ENCODE measurements around the gene MALSU1.

MALSU1 gene

DNA sequence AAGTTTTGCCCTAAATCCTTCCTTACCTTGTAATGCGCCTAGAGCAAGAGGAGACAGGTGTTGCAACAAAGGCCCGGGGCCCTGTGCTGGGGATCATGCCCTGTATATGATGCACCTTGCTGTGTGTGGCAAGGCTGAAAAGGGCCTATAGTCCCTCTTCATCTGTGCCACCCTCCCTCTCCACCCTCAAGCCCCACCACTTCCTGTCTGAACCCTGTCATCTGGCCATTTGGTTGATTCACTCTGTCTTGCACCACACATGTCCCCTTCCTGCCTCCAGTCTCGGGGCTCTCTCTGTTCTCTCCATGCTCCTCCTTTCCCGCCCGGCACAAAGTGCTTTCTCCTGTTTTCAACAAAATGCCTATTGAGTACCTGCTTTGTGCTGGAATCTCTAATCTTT, 11.5 kb upstream of the MALSU1 start:
- intact Hi-C loops (cut with DNase I; ENCODE audit: low total_unique reads), result no loop called here
- TF ChIP-seq, protein P1, sequence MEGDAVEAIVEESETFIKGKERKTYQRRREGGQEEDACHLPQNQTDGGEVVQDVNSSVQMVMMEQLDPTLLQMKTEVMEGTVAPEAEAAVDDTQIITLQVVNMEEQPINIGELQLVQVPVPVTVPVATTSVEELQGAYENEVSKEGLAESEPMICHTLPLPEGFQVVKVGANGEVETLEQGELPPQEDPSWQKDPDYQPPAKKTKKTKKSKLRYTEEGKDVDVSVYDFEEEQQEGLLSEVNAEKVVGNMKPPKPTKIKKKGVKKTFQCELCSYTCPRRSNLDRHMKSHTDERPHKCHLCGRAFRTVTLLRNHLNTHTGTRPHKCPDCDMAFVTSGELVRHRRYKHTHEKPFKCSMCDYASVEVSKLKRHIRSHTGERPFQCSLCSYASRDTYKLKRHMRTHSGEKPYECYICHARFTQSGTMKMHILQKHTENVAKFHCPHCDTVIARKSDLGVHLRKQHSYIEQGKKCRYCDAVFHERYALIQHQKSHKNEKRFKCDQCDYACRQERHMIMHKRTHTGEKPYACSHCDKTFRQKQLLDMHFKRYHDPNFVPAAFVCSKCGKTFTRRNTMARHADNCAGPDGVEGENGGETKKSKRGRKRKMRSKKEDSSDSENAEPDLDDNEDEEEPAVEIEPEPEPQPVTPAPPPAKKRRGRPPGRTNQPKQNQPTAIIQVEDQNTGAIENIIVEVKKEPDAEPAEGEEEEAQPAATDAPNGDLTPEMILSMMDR (IDR thresholded peaks at IDR 0.05), result no peak

DNA sequence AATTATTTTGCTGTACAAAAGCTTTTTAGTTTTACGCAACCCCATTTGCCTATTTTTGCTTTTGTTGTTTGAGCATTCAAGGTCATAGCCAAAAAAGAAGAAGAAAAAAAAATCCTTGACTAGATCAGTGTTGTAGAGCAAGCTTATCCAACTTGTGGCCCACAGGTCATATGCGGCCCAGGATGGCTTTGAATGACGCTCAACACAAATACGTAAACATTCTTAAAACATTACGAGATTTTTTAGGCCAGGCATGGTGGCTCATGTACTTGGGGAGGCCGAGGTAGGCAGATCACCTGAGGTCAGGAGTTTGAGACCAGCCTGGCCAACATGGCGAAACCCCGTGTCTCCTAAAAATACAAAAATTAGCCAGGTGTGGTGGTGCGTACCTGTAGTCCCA, 8.1 kb upstream of the MALSU1 start:
- no peaks in the 10 kb centered on the region for H3K27me3 ChIP-seq
- TF ChIP-seq, protein P1 (IDR thresholded peaks at IDR 0.05), result no peak
- no peak overlapping the region for H3K4me3 ChIP-seq
- H3K4me1 ChIP-seq, result no peaks in the 10 kb centered on the region
- H3K27ac ChIP-seq, result no peak overlapping the region
- H3K9me3 ChIP-seq, result no peaks in the 10 kb centered on the region
- H3K36me3 ChIP-seq, result no peaks in the 10 kb centered on the region
- intact Hi-C loops (cut with DNase I; ENCODE audit: low total_unique reads), result no loop called here
- DNase-seq, result no peak

More for the DNA sequence above, 11.5 kb upstream of the MALSU1 start:
- Histone ChIP-seq H3K27me3 (no peaks in the 10 kb centered on the region), H3K36me3 (no peaks in the 10 kb centered on the region), H3K27ac (no peak overlapping the region), H3K4me3 (no peak overlapping the region), H3K4me1 (no peaks in the 10 kb centered on the region), H3K9me3 (no peaks in the 10 kb centered on the region)
- no peak for DNase-seq

DNA sequence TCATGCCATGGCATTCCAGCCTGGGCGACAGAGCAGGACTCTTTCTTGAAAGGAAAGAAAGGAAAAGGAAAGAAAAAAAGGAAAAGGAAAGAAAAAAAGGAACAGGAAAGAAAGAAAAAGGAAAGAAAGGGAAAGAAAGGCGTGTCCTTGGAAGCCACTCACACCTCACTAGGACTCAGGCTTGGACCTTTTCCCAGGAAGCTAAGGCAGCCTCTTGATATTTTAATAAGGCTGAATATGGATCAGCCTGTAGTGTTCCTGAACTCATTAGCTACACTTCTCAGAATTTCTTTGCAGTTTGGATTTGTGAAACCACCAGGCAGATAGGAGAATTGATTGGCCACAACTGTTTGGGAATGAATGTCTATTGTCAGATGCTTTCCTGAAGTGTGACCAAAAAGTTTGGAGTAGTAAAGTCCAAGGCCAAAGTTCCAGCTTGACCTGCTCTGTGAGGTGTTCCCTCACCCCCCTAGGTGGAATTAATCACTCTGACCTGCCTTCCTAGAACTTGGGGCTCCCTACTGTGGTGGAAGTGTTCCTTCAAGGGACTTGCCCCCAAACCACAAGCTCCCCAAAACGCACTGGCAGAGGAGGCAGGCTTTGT, 7.1 kb upstream of the MALSU1 start:
- no peaks in the 10 kb centered on the region for H3K36me3 ChIP-seq
- H3K9me3 ChIP-seq, result no peaks in the 10 kb centered on the region
- no peak for DNase-seq
- no peak overlapping the region for H3K27ac ChIP-seq
- H3K4me3 ChIP-seq, result no peak overlapping the region
- H3K4me1 ChIP-seq, result no peaks in the 10 kb centered on the region
- intact Hi-C loops (cut with DNase I; ENCODE audit: low total_unique reads), result no loop called here
- no peaks in the 10 kb centered on the region for H3K27me3 ChIP-seq
- TF ChIP-seq, protein P1 (IDR thresholded peaks at IDR 0.05), result no peak

DNA sequence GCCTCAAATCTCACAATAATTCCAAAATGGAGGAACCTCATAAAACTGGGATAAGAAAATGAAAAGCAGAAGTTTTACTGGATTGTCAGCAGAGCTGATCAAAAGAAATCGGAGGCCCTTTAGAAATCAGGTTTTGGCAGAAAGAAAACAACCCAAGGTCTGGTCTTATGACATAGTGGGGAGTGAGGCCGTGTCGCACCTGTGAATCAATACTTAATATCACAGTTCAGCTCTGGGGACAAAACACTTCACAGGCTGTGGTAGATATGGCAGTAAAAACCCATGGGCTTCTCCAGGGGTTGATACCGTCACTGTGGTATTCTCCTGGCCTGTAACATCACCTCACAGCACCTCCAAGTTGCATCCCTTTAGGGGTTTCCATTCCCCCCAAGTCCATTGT, 6.5 kb upstream of the MALSU1 start:
- H3K4me1 ChIP-seq, result no peaks in the 10 kb centered on the region
- TF ChIP-seq, protein P1 (IDR thresholded peaks at IDR 0.05), result no peak
- no peak overlapping the region for H3K4me3 ChIP-seq
- no peak for DNase-seq
- H3K27me3 ChIP-seq, result no peaks in the 10 kb centered on the region
- H3K36me3 ChIP-seq, result no peaks in the 10 kb centered on the region
- H3K9me3 ChIP-seq, result no peaks in the 10 kb centered on the region
- no peak overlapping the region for H3K27ac ChIP-seq
- intact Hi-C loops (cut with DNase I; ENCODE audit: low total_unique reads), result no loop called here

DNA sequence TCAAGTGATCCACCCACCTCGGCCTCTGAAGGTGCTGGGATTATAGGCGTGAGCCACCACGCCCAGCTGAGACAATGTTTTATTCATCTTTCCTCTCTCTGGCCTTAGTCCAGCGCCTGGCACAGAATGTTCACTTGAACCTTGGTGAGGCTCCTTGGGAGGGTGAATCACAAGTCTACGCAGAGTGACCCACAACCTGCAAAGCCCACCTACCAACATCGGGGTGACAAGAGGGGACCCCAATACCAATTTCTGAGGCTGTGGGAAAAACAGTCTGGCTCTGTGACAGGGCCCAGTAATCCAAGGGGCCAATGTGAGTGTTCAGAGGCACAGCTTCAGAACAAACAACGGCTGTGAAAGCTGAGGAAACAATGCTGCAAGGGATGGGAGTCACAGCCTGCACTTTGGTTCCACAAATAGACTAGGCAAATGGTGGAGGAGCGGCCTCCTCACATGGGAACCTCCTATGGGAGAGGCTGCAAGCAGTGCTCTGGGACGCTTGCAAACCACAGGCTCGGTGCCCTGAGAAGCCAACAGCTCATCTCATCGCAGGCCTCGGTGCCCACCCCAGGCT, 5.6 kb upstream of the MALSU1 start:
- TF ChIP-seq, protein P1 (IDR thresholded peaks at IDR 0.05), result no peak
- no peak for DNase-seq
- H3K27ac ChIP-seq, result no peak overlapping the region
- no peaks in the 10 kb centered on the region for H3K9me3 ChIP-seq
- intact Hi-C loops (cut with DNase I; ENCODE audit: low total_unique reads), result no loop called here
- no peaks in the 10 kb centered on the region for H3K27me3 ChIP-seq
- H3K36me3 ChIP-seq, result no peaks in the 10 kb centered on the region
- H3K4me3 ChIP-seq, result no peak overlapping the region
- H3K4me1 ChIP-seq, result peaks cover 0 to 9% (median 5%) of the 10 kb centered on the region in 4 donors

Measured in tibial artery (tissue), 4 donors.